CD4-positive, alpha-beta T cell treated with Interleukin-6 at 100 ng/mL for 8 hours (primary cell): ENCODE results near the gene PSEN2.
A peak's percentile ranks its signal among the peaks of the same experiment; 100 is the strongest.
"Not testable (repeated sequence)": the region's sequence is repeated elsewhere in the genome, so short reads cannot be mapped to it uniquely, and the experiment has no call there.

ENCODE experiments used
- DNase-seq: peaks from one replicate; pipeline ENCODE4 v3.0.0-alpha.2; 2020; ENCODE audit warnings: mixed read lengths, low spot score

PSEN2 gene

DNA sequence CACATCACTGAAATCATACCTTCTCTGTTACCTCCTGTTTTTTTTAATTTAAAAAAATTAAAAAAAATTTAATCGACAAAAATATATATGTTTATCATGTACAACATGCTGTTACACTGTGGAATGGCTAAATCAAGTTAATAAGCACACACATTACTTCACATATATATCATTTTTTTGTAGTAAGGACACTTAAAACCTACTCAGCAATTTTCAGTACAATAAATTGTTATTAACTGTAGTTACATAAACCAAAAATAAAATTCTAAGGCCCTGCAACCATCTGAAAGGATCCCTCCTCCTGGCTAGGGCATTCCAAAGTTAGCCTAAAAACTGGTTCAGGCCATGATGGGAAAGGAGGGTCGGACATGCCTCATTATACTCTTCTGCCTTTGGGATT lies 46.1 kb downstream of the PSEN2 start:
- DNase-seq = no peak

DNA sequence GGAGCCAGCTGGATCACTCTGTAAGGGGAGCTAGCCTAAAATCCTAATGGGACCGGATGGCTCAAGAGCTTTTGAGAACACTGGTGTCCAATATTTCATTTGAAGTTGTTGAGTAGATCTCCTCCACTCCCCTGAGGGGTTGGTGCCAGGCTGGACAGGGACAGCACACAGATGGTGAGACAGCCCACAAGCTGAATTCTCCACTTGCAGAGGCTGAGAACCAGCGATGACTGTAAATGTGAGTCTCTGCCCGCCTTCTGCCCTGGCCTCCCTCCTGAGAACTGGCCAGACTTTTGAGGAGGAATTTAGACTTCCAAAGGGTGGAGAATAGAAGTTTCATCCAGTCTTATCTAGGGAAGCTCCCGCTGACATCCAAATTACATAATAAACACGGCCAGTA lies 49.2 kb downstream of the PSEN2 start:
- no peak for DNase-seq

DNA sequence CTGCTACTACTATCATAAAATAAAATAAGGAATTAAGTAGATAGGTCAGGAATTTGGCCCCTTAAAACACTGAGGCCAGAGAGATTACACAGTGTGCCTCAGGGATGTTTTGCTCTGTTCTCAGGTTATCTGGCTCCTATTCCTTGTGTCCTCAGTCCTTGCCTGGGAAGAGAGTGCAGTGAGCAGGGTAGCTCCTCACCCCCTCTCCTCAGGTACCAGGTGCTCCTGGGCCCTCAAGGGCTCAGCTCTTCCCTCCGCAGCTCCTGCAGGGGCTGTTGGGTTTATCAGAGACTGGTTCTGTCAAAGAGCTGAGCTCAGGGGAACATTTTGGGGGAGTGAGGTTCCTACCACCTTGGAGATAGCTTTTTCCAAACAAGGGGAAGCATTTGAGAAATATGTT lies 49.6 kb downstream of the PSEN2 start:
- no peak for DNase-seq

DNA sequence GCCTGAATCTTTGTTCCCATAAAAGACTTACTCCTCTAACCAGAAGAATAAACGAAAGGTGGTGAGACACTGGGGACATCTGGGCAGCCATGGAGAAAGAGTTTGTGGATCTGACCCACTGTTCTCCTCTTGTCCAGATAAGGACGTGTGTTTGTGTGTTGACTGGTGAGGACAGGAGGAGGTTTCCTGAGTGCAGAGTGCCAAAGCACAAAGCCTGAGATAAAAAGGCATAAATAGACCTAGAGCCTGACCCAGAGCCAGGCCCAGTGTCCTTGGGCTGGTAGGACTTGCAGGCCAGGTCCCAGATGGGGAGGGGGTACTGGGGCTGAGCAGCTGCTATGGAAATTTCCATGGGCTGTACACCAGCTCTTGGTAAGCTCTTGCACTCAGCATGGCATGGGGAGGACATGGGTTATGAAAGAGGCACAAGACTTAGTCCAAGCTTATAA lies 50.1 kb downstream of the PSEN2 start:
- DNase-seq = no peak

DNA sequence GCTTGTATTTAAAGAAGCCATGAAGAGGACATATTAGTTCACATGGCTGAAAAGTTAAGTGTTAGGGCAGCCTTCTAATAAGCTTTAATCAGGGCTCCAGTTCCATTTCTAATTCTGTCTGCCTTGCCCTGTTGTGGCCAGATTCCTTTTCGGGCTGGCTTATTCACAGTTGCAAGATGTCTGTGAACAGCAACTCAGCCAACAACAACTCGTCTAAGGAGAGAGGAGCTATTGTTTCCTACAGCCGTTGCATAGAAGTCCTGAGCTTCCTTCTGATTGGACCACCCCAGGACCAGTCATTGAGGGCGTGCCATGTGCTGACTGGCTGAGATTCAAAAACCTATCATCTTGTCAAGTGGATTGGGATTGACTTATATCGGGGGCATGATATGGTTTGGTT lies 51.1 kb downstream of the PSEN2 start:
- DNase-seq = no peak

DNA sequence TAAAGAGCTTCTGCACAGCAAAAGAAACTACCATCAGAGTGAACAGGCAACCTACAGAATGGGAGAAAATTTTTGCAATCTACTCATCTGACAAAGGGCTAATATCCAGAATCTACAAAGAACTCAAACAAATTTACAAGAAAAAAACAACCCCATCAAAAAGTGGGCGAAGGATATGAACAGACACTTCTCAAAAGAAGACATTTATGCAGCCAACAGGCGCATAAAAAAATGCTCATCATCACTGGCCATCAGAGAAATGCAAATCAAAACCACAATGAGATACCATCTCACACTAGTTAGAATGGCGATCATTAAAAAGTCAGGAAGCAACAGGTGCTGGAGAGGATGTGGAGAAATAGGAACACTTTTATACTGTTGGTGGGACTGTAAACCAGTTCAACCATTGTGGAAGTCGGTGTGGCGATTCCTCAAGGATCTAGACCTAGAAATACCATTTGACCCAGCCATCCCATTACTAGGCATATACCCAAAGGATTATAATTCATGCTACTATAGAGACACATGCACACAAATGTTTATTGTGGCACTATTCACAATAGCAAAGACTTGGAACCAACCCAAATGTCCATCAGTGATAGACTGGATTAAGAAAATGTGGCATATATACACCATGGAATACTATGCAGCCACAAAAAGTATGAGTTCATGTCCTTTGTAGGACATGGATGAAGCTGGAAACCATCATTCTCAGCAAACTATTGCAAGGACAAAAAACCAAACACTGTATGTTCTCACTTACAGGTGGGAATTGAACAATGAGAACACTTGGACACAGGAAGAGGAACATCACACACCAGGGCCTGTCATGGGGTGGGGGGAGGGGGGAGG lies 59.1 kb downstream of the PSEN2 start:
- DNase-seq = not testable (repeated sequence)

DNA sequence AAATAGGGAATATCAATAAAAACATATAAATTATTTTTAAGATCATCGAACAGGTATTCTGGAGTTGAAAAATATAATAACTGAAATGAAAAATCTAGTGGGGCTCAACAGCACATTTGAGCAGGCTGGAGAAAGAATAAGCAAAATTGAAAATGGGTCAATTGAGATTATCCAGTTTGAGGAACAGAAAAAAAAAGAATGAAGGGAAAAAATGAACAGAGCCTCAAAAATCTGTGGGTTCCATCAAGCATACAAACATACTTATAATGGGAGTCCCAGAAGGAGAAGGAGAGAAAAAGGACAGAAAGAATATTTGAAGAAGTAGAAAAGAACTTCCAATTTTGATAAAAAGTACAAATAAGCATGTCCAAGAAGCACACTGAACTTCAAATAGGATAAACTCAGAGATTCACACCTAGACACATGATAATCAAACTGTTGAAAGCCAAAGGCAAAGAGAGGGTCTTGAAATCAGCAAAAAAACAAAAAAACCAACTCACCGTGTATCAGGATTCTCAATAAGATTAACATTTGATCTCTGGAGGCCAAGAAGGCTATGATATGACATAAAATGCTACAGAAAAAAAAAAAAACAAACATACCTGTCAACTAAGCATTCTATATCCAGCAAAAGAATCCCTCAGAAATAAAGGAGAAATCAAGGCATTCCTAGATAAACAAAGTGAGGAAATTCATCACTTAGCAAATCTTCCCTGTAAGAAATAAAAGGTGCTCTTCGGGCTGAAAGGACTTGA lies 64.2 kb downstream of the PSEN2 start:
- DNase-seq = no peak

DNA sequence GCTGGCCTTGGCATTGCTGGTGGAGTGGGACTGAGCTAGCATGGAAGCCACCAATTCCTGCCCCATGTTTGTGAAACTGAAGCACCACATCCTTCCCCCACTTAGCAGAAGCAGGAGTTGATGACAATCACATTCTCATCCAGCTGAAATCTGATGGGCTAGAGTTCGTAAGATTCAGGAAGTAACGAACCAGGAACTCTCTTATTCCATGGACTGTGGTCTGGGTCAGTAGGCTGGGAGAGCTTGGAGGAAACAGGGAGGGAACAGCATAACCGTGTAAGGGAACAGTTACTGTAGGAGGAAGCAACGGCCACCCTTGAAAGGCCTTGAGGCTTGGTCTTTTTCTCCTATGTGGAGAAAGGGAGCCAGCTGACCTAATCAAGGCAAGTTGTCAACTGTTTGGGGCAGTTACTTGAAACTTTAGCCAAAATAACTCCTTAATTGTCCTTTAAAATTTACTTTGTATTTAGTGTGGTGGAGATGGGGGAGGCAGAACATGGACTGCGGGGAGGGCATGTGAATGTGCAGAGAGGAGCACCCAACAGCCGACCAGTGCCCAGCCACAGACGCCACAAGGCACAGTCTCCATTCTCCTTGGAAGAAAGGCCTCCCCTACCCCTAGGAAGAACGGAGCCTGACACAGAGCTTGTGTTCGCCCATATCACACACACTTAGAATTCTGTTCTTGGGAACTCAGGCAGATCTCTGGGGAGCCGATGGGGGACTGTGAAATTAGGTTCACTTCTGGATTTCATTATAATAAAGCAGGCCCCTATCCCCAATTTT lies 67.7 kb downstream of the PSEN2 start:
- DNase-seq = no peak

DNA sequence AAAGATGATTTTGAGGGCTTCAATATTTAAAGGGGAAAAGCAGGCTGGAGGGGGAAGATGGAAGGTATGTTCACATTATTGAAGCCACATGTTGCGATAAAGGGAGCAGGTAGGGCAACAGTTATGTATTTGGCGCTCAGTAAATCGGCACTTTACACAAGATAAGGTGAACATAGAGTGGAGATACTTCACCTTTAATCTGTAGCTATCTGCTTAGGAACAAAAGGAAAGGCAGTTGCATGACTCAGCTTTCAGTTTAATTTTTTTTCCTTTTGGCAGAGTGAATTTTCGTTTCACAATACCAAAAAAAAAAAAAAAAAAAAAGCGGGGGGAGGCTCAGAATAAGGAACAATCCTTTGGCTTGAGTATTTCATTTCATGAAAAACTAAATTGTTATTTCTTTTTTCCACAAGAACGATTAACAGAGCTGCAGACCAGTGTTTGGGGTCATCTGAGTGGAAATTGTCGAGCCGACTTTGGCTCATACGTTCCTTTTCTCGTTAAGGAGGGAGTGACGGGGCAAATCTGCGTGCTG lies 68.6 kb downstream of the PSEN2 start:
- DNase-seq = peak; percentile 22

DNA sequence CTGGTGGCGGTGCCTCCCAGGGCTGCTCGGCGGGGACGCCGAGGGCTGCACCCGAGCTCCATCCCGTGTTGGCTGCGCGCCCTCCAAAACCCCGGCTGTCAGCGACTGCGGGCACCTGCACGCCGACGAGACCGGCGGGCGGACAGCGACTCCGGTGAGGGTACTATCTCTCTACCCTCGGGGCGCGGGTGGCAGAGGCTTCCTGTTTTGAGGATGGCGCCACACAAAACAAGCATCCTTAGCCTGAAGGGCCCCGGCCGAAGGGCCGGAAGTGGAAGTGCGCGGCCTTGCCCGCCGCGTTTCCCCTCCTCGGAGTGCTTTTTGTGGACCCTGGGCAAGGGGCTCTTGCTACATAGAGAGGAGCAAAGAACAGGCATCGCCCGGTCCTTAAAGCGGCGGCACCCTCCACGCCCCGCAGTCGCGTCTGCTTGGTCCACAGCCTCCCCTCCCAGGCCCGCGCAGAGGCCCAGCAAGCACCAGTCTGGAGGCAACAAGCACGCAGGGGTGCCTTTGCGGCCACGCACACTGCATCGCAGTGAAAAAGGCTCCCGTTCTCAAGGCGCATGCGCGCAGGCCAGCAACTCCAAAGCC lies 69.1 kb downstream of the PSEN2 start:
- DNase-seq = no peak

DNA sequence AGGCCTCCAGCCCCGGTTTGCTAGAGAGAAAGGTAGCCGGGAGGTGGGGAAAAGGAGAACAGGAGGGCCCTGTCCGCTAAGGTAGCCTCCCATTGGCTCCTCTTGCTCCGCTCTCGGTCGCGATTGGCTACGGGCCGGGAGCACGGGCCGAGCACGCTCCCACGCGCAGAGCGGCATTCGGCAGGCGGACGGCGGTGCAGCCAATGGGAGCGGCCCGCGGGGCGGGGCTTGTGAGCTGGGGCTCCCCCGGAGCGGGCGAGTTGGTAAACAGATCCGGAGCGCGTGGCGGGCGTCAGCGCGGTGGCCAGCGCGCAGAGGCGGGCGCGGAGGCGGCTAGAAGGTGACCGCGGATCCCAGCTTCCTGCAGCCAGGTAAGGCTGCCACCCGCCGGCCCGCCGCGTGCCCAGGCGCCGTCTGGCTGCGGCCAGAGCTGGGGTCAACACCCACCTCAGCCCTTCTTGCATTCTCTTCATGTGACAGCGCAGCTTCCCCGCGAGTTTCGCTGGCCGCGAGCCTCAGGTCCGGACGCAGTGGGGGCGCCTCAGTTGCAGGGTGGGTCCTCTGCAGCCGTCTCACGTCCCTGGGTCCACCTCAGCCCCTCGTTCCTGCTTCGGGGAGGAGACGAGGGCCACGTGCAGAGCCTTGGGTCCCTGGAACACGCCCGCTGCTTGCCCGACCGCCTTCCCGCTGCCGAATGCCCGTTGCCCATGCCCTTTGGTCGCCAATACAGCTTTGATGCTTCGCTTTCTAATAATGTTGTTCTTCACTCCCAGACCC lies 69.8 kb downstream of the PSEN2 start, which contains the start of gene COQ8A:
Gene COQ8A, plus strand, starts transcription at position 266 of the 777 bp plus-strand sequence. CDS start 21,092 bp downstream, outside the sequence.
- DNase-seq = peak; percentile 99

DNA sequence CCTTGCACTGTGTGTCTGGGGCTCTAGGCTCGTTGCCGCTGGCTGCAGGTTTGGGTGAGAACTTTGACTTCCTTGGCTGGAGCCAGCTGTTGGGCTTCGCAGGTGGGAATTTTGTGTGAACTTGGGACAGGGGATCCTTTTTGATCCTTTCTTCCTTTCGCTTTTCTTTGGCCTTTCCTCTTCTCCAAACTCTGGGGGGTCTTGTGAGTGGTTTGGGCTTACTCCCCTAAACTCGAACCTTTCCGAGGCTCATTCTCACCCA lies 70.3 kb downstream of the PSEN2 start:
- no peak for DNase-seq

DNA sequence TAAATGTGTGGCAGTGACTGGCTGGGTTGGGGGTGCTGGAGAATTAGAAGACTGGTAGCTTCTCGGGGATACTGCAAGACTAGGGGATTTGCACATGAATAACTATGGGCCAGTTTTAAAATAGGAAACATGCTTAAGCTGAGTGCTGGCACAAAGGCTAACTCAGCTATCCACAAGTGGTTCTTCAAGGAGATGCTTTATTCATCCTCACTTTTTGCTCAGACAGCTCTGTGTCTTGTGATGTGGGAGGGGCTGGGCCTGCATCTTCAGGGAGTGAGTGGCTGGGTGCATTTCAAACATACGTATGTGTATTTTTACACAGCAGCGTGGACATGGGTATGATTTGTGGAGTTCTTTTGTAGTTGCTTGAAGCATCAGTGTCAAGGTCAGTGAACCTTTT lies 72.0 kb downstream of the PSEN2 start:
- DNase-seq = no peak

DNA sequence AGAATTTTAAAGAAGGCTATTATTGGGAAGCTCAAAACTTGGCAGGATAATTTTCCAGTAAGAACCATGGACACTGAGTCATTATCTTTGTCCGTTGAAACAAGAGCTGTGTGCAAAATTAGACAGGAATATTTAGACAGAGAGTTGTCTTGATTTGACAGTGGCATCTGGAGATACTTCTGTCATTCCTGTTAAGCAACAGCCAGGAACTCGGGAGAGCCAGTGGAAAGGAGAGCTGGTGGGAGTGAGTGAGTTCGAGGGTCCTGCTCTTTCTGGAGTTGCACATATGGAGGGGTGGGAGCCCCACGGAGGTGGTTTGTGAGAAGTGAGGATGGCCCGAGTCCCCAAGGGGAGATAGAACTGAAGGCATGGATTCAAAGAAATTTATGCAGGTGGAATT lies 72.7 kb downstream of the PSEN2 start:
- DNase-seq = no peak

DNA sequence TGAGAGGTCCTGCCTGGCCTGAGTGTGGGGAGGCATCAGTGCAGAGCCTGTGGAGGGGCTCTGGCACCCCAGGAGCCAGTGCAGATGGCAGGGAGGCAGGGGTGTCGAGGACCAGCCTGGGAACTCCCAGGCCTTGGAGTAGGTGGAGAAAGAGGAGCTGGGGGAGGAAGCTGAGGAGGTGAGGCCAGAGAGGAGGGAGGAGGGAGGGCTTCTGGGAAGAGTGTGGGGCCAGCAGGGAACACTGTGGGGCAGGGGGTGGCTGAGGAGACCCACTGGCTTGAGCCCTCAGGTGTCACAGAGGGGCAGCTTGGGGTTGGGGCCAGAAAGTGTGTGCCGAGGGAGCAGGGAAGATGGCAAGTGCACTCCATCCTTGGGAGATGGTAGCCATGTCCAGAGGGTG lies 73.5 kb downstream of the PSEN2 start:
- no peak for DNase-seq

DNA sequence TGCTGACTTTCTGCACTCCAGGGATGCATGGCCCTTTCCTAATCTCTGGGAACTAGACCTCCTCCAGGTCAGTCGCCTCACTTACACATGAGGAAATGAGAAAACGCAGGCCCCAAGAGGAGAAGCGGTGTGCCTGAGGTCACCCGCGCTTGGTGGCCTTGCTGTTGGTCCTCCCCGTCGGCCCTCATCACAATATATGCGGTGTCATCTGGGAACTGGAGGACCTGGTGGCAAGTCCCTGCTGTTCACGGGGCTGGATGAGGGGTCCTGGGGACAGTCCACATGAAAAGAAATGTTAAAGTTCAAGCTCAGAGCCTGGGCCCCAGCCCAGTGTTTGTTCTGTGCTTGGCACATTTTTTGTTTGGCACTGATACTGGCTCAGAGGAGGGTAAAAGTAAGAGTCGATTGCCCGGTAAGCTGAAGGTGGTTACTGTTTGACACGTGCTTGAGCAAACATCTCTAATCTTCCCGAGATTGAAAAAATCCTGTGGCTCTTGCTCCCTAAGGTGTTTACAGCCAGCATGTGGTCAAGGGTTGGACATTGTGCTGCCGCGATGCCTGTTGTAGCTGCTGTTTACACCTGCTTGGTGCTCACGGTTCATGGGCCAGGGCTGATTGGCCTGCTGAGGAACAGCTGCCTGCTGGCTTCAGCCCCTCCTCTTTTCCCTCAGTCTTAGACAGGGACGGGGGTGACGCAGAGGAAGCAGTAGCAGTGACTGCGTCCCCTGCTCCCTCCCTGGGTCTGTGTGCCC lies 74.9 kb downstream of the PSEN2 start:
- DNase-seq = no peak
